Tibial nerve (tissue), 4 donors: ENCODE results near the gene PODXL2.

ENCODE experiments used
- CTCF ChIP-seq, 5 experiments: fragments of 200-600 bp in 3 of 5; fragments of 450-650 bp in 2 of 5; sonication (generic) in 3 of 5; IDR thresholded peaks; one replicate each; pipeline ENCODE4 v1.5.1; 2016 to 2019; ENCODE audit warnings: antibody characterized with exemption in 5 of 5, mild to moderate bottlenecking in 3 of 5, moderate library complexity in 2 of 5
- EP300 ChIP-seq, 2 donors: sonication (generic); formaldehyde crosslinking; IDR thresholded peaks; one replicate each; pipeline ENCODE4 v1.6.1; 2017; ENCODE audit warnings: antibody characterized with exemption in 2 of 2, mild to moderate bottlenecking in 1 of 2
- POLR2A ChIP-seq, 2 donors: fragments of 450-650 bp; IDR thresholded peaks; one replicate each; pipeline ENCODE4 v1.6.1; 2017; ENCODE audit warnings: antibody characterized with exemption in 2 of 2, mild to moderate bottlenecking in 2 of 2, moderate library complexity in 2 of 2

DNA sequence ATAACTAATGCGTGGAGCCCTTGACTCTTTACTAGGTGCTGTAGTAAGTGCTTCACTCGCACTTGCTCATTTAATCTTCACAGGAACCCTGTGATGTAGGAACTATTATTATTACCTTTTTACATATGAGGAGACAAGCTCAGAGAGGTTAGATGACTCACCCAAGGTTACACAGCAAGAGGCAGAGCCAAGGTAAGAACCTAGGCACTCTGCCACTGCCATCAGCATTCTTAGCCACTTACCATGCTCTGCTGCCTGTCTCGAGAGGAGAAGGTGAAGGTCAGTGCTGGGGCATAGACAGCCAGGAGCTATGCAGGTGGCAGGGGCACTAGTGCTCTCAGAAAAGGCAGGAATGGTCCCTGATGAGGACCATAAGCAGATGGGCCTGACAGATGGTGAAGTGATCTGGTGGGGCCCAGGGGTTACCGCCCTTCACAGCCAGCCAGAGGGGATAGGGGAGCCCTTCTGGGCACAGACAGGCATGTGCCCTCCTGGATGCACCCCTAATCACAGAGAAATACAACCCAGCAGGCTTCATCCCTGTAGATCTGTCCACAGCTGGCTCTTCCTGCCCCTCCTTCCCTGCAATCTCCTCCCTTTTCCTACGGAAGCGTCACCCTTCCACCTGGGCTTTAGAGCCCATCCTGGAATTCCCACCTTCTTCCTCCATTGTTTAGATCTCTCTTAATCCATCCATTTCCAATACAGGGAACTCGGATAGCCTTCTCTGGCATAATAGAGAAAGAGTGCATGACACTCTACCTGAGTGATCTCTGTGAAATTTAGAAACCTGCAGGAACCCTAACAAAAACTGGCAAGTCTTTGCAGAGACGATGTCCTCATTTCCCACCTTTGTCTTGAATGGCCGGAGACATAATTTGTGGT, 70.7 kb downstream of the PODXL2 start:
- TF ChIP-seq CTCF (IDR thresholded peaks at IDR 0.05) (no peak), POLR2A (IDR thresholded peaks at IDR 0.05) (no peak), EP300 (IDR thresholded peaks at IDR 0.05) (no peak)
